D721Med (cell line): ENCODE data around the gene TMEM9.

Experiments used
- DNase-seq: peaks from one replicate; pipeline ENCODE4 v3.0.0; 2011; ENCODE audit warnings: low spot score; ENCODE audit not compliant: insufficient read length
- FAIRE-seq: peaks from 2 replicates; lab custom pipeline; 2011; peaks lifted over from hg19 to GRCh38; lab: Jason Lieb, UNC
- CTCF ChIP-seq: IDR thresholded peaks from 2 replicates; pipeline ENCODE4 v1.5.1; 2012; ENCODE audit warnings: mild to moderate bottlenecking, control low read depth; ENCODE audit not compliant: insufficient read depth; ENCODE audit errors: missing control alignments

The TMEM9 gene

GRCh38 chr1:201128476-201128875 is 25.8 kb downstream of the TMEM9 start:
- FAIRE-seq (no peak), DNase-seq (no peak)
- TF ChIP-seq CTCF, result no peak

- FAIRE-seq, result no peak
- no peak for DNase-seq
- no peak for TF ChIP-seq CTCF
These were observed 26.4 kb downstream of the TMEM9 start for GRCh38 chr1:201127755-201128455.

GRCh38 chr1:201126832-201127754 is 27.2 kb downstream of the TMEM9 start, which contains the start of gene ASCL5:
Gene ASCL5 (minus strand): TSS chr1:201127184. CDS start chr1:201115372, 11,812 bp downstream.
- DNase-seq, result no peak
- no peak for TF ChIP-seq CTCF
- no peak for FAIRE-seq

GRCh38 chr1:201126463-201126831 is 27.8 kb downstream of the TMEM9 start:
- DNase-seq (no peak), FAIRE-seq (no peak)
- no peak for TF ChIP-seq CTCF

- no peak for DNase-seq
- TF ChIP-seq CTCF, result no peak
- no peak for FAIRE-seq
These were observed 28.5 kb downstream of the TMEM9 start for GRCh38 chr1:201125800-201126199.

GRCh38 chr1:201125019-201125418 is 29.3 kb downstream of the TMEM9 start:
- no peak for DNase-seq
- FAIRE-seq, result no peak
- TF ChIP-seq CTCF, result no peak
